ENCODE data around the gene MALAT1. TPM values are rescaled to one million over a fixed set of nuclear protein-coding genes. Genes with fewer than 3 reads are reported as not detected.

The MALAT1 gene
- total and polyA plus RNA-seq, 2 donors (not counting 1 experiment from before 2014, with no cell fraction given): 646 to 32,417 TPM

- Mint-ChIP-seq H3K4me1 (peaks cover 66% of the 10 kb centered on the region), H3K27ac (peak overlapping the region; percentile 89), H3K27me3 (no peaks in the 10 kb centered on the region), H3K9me3 (ENCODE audit: insufficient read depth) (no peaks in the 10 kb centered on the region), H3K4me3 (peak overlapping the region; percentile 61)
- Histone ChIP-seq H2AFZ (ENCODE audit: insufficient read depth, low read depth, low read length, poor library complexity, severe bottlenecking) (no peak overlapping the region), H4K20me1 (ENCODE audit: control insufficient read depth, insufficient read depth, low read length, poor library complexity, severe bottlenecking) (no peaks in the 10 kb centered on the region), H3K4me1 (ENCODE audit: control insufficient read depth in 2 of 2, insufficient read depth in 2 of 2, low read length in 2 of 2) (peaks cover 42 to 64% of the 10 kb centered on the region in 2 donors), H3K36me3 (replicated peaks in 1 of 2; ENCODE audit: control extremely low read depth in 1 of 2, control insufficient read depth in 1 of 2, extremely low read depth in 1 of 2, insufficient read depth in 2 of 2, low read length in 1 of 2) (no peaks in the 10 kb centered on the region), H3K4me2 (replicated peaks; ENCODE audit: low read depth, low read length, poor library complexity, severe bottlenecking) (peak overlapping the region; percentile 61), H3K4me3 (ENCODE audit: control extremely low read depth in 1 of 5, extremely low read depth in 1 of 5, insufficient read depth in 1 of 5, low read depth in 2 of 5, low read length in 4 of 5) (no peak overlapping the region), H3K27me3 (replicated peaks in 1 of 4; ENCODE audit: control extremely low read depth in 1 of 4, control insufficient read depth in 3 of 4, insufficient read depth in 4 of 4, low read length in 3 of 4) (no peaks in the 10 kb centered on the region), H3K9me3 (ENCODE audit: control extremely low read depth in 1 of 3, control insufficient read depth in 2 of 3, insufficient read depth in 1 of 3, low read length in 2 of 3) (no peaks in the 10 kb centered on the region), H3K79me2 (ENCODE audit: control insufficient read depth, insufficient read depth, low read length) (peaks cover 5% of the 10 kb centered on the region), H3K27ac (ENCODE audit: low read length in 2 of 2) (no peak overlapping the region), H3K9ac (ENCODE audit: low read length) (no peak overlapping the region)
- 31% methylated on average over 17 of the region's 17 CpGs for WGBS (ENCODE audit: insufficient coverage)
- TF ChIP-seq CTCF (IDR thresholded peaks at IDR 0.05) (peak; percentile 76), EZH2 (IDR thresholded peaks at IDR 0.05; ENCODE audit: borderline replicate concordance, insufficient read depth, low read depth, low read length, poor library complexity, severe bottlenecking) (no peak)
- peak; percentile 85 for ATAC-seq (ENCODE audit: low read depth)
- CTCF ChIA-PET: interaction anchor here (0.6 to 4.1 kb wide), 32 partner anchors 10 to 378 kb away, joined by 3 to 108 read pairs (median 4); partner anchors contain the start of genes EHBP1L1, FAM89B, MALAT1 and RELA
- intact Hi-C loops (cut with micrococcal nuclease): loop anchor here (1.0 kb wide), 2 partner anchors 11 to 37 kb away; no protein-coding TSS in a partner anchor
- DNase-seq: peak; percentile 85
- POLR2A ChIA-PET: interaction anchor here (0.6 to 1.9 kb wide), 8 partner anchors 11 to 160 kb away, joined by 3 to 13 read pairs (median 4); partner anchors contain the start of gene SCYL1
These were observed 52.9 kb downstream of the MALAT1 start for GRCh38 chr11:65551572-65552387.
